DND-41 (cell line): ENCODE data around the gene STARD9.

ENCODE experiments used
- EZH2 ChIP-seq: IDR thresholded peaks from 3 replicates; pipeline ENCODE4 v1.6.1; 2012; ENCODE audit warnings: borderline replicate concordance, low read depth, mild to moderate bottlenecking, moderate library complexity, low read length, inconsistent platforms; ENCODE audit not compliant: severe bottlenecking
- TF ChIP-seq, protein P1 (sequence below): IDR thresholded peaks from 2 replicates; pipeline ENCODE4 v1.5.1; 2012; ENCODE audit warnings: borderline replicate concordance, low read length, moderate library complexity, mild to moderate bottlenecking; ENCODE audit not compliant: poor library complexity, severe bottlenecking; ENCODE audit errors: extremely low read depth

DNA sequence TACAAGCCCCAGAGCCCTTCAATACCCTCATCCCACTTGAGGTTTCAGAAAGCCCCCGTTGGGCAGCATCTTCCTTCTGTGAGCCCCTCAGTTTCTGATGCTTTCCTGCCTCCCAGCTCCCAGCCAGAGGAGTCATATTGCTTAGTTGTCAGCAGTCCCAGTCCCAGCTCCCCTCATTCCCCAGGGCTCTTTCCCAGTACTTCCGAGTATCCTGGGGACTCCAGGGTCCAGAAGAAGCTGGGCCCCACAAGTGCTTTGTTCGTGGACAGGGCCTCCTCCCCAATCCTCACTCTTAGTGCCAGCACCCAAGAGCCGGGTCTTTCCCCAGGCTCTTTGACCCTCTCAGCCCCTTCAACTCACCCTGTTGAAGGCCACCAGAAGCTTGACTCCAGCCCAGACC, 117.6 kb downstream of the STARD9 start:
- TF ChIP-seq, protein P1, sequence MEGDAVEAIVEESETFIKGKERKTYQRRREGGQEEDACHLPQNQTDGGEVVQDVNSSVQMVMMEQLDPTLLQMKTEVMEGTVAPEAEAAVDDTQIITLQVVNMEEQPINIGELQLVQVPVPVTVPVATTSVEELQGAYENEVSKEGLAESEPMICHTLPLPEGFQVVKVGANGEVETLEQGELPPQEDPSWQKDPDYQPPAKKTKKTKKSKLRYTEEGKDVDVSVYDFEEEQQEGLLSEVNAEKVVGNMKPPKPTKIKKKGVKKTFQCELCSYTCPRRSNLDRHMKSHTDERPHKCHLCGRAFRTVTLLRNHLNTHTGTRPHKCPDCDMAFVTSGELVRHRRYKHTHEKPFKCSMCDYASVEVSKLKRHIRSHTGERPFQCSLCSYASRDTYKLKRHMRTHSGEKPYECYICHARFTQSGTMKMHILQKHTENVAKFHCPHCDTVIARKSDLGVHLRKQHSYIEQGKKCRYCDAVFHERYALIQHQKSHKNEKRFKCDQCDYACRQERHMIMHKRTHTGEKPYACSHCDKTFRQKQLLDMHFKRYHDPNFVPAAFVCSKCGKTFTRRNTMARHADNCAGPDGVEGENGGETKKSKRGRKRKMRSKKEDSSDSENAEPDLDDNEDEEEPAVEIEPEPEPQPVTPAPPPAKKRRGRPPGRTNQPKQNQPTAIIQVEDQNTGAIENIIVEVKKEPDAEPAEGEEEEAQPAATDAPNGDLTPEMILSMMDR, result no peak
- no peak for TF ChIP-seq EZH2
